Measurements from ENCODE around the gene TBC1D3E. TPM values are rescaled to one million over a fixed set of nuclear protein-coding genes. Genes with fewer than 3 reads are reported as not detected.
"Not testable (repeated sequence)": the region's sequence is repeated elsewhere in the genome, so short reads cannot be mapped to it uniquely, and the experiment has no call there.

The TBC1D3E gene
- total RNA-seq, result not detected

- DNase-seq (ENCODE audit: low spot score); H3K27ac ChIP-seq; H3K27me3 ChIP-seq (replicated peaks; ENCODE audit: insufficient read depth); H3K4me1 ChIP-seq (ENCODE audit: control insufficient read depth in 1 of 2, low read depth in 2 of 2); H3K4me3 ChIP-seq; ATAC-seq (ENCODE audit: insufficient number of reproducible peaks, low FRiP score, low read depth); H3K9me3 ChIP-seq; H3K36me3 ChIP-seq: not testable (repeated sequence)
Observed at GRCh38 chr17:38127651-38128050, at the start of gene TBC1D3E. Gene TBC1D3E, plus strand, starts transcription at chr17:38127951. Its CDS starts 1,545 bp downstream, at chr17:38129496.

GRCh38 chr17:38087344-38087743 lies 40.4 kb upstream of the TBC1D3E start:
- not testable (repeated sequence) for ATAC-seq (ENCODE audit: insufficient number of reproducible peaks, low FRiP score, low read depth); H3K9me3 ChIP-seq; H3K27me3 ChIP-seq (replicated peaks; ENCODE audit: insufficient read depth); DNase-seq (ENCODE audit: low spot score); H3K4me3 ChIP-seq; H3K36me3 ChIP-seq; H3K4me1 ChIP-seq (ENCODE audit: control insufficient read depth in 1 of 2, low read depth in 2 of 2); H3K27ac ChIP-seq

- not testable (repeated sequence) for H3K36me3 ChIP-seq; H3K27ac ChIP-seq; ATAC-seq (ENCODE audit: insufficient number of reproducible peaks, low FRiP score, low read depth); H3K4me1 ChIP-seq (ENCODE audit: control insufficient read depth in 1 of 2, low read depth in 2 of 2); H3K27me3 ChIP-seq (replicated peaks; ENCODE audit: insufficient read depth); H3K9me3 ChIP-seq; H3K4me3 ChIP-seq
- DNase-seq (ENCODE audit: low spot score), result peak; percentile 0
Observed at GRCh38 chr17:38088120-38088519, 39.6 kb upstream of the TBC1D3E start.

- H3K4me3 ChIP-seq; H3K36me3 ChIP-seq; DNase-seq (ENCODE audit: low spot score); H3K9me3 ChIP-seq; ATAC-seq (ENCODE audit: insufficient number of reproducible peaks, low FRiP score, low read depth); H3K27me3 ChIP-seq (replicated peaks; ENCODE audit: insufficient read depth); H3K27ac ChIP-seq; H3K4me1 ChIP-seq (ENCODE audit: control insufficient read depth in 1 of 2, low read depth in 2 of 2): not testable (repeated sequence)
Observed at GRCh38 chr17:38094059-38094694, 33.6 kb upstream of the TBC1D3E start.

- not testable (repeated sequence) for H3K27me3 ChIP-seq (replicated peaks; ENCODE audit: insufficient read depth); H3K4me1 ChIP-seq (ENCODE audit: control insufficient read depth in 1 of 2, low read depth in 2 of 2); H3K9me3 ChIP-seq; ATAC-seq (ENCODE audit: insufficient number of reproducible peaks, low FRiP score, low read depth); H3K4me3 ChIP-seq; H3K36me3 ChIP-seq; H3K27ac ChIP-seq; DNase-seq (ENCODE audit: low spot score)
Observed at GRCh38 chr17:38099262-38099661, 28.5 kb upstream of the TBC1D3E start.

GRCh38 chr17:38119829-38120228 lies 7.9 kb upstream of the TBC1D3E start:
- not testable (repeated sequence) for H3K27me3 ChIP-seq (replicated peaks; ENCODE audit: insufficient read depth); H3K4me3 ChIP-seq; H3K27ac ChIP-seq; H3K4me1 ChIP-seq (ENCODE audit: control insufficient read depth in 1 of 2, low read depth in 2 of 2); H3K36me3 ChIP-seq; DNase-seq (ENCODE audit: low spot score); ATAC-seq (ENCODE audit: insufficient number of reproducible peaks, low FRiP score, low read depth); H3K9me3 ChIP-seq

GRCh38 chr17:38134860-38135259 lies 7.1 kb downstream of the TBC1D3E start:
- not testable (repeated sequence) for H3K4me3 ChIP-seq; H3K27me3 ChIP-seq (replicated peaks; ENCODE audit: insufficient read depth); DNase-seq (ENCODE audit: low spot score); H3K9me3 ChIP-seq; H3K36me3 ChIP-seq; H3K27ac ChIP-seq; ATAC-seq (ENCODE audit: insufficient number of reproducible peaks, low FRiP score, low read depth); H3K4me1 ChIP-seq (ENCODE audit: control insufficient read depth in 1 of 2, low read depth in 2 of 2)

Other genes with a start within 250 kb of the TBC1D3E start
- not detected for gene TBC1D3K, start 203.5 kb upstream of the TBC1D3E start, total RNA-seq
- gene TBC1D3L, start 138.9 kb upstream of the TBC1D3E start, total RNA-seq, result 10 to 100 TPM in 1 of 2 donors, 1 to 10 TPM in 1; 7.9 to 18.1 TPM
- gene TBC1D3D, start 124.0 kb upstream of the TBC1D3E start, total RNA-seq, result 1 to 10 TPM in 1 of 2 donors, not detected in 1; 2.3 TPM
- not detected for gene TBC1D3C, start 59.3 kb upstream of the TBC1D3E start, total RNA-seq
- gene TBC1D3, start 64.6 kb downstream of the TBC1D3E start, total RNA-seq, result not detected
- gene MRPL45, start 169.2 kb downstream of the TBC1D3E start, total RNA-seq, result 10 to 100 TPM in 1 of 2 donors, 1 to 10 TPM in 1; 9.0 to 10.7 TPM
- gene GPR179, start 216.0 kb downstream of the TBC1D3E start, total RNA-seq, result under 1 TPM in 1 of 2 donors, not detected in 1; 0.42 TPM
- gene SOCS7, start 223.9 kb downstream of the TBC1D3E start, total RNA-seq, result 10 to 100 TPM; 14.3 to 21.9 TPM

Data from thoracic aorta (tissue), 2 donors.